Loucy (cell line): Measurements from ENCODE around the gene LRBA.

Experiments used
- H2AFZ ChIP-seq: fragments of 200-600 bp; sonication (generic); 2 replicates; pipeline ENCODE4 v1.6.0; 2016; ENCODE audit warnings: antibody characterized with exemption, mild to moderate bottlenecking, low read length, moderate library complexity
- H3F3A ChIP-seq: fragments of 200-600 bp; 2 replicates; pipeline ENCODE4 v1.6.0; 2016; ENCODE audit warnings: antibody characterized with exemption, low read depth, mild to moderate bottlenecking
- H3K27me3 ChIP-seq: fragments of 200-600 bp; sonication (generic); 2 replicates; pipeline ENCODE4 v1.6.1; 2014; ENCODE audit warnings: low read length, mild to moderate bottlenecking; ENCODE audit not compliant: insufficient read depth, poor library complexity, severe bottlenecking
- H3K36me3 ChIP-seq: fragments of 200-600 bp; sonication (generic); 2 replicates; pipeline ENCODE4 v1.6.1; 2016; ENCODE audit warnings: low read length; ENCODE audit not compliant: insufficient read depth
- H3K4me1 ChIP-seq: fragments of 200-600 bp; sonication (generic); 2 replicates; pipeline ENCODE4 v1.5.1; 2014; ENCODE audit warnings: low read length, mild to moderate bottlenecking; ENCODE audit not compliant: insufficient read depth, poor library complexity, severe bottlenecking
- H3K4me2 ChIP-seq: fragments of 200-600 bp; sonication (generic); 2 replicates; pipeline ENCODE4 v1.6.0; 2014; ENCODE audit warnings: antibody characterized with exemption, low read length, low read depth, mild to moderate bottlenecking; ENCODE audit not compliant: poor library complexity, severe bottlenecking
- H3K4me3 ChIP-seq: fragments of 200-600 bp; sonication (generic); 2 replicates; pipeline ENCODE4 v1.5.1; 2014; ENCODE audit warnings: low read length, mild to moderate bottlenecking, mixed read lengths; ENCODE audit not compliant: poor library complexity, severe bottlenecking
- H3K79me2 ChIP-seq: fragments of 200-600 bp; sonication (generic); 2 replicates; pipeline ENCODE4 v1.6.1; 2014; ENCODE audit warnings: low read length; ENCODE audit not compliant: insufficient read depth
- H3K9ac ChIP-seq: fragments of 200-600 bp; sonication (generic); 2 replicates; pipeline ENCODE4 v1.6.0; 2014; ENCODE audit warnings: mild to moderate bottlenecking, low read depth, low read length, moderate library complexity; ENCODE audit not compliant: poor library complexity, severe bottlenecking
- H3K9me2 ChIP-seq: fragments of 200-600 bp; sonication (generic); replicated peaks from 2 replicates; pipeline ENCODE4 v1.6.1; 2016; ENCODE audit warnings: low read depth, low read length, mixed read lengths
- H3K9me3 ChIP-seq: fragments of 200-600 bp; sonication (generic); 2 replicates; pipeline ENCODE4 v1.6.1; 2014; ENCODE audit warnings: mild to moderate bottlenecking, antibody characterized with exemption, low read length, low read depth; ENCODE audit not compliant: insufficient read depth
- H4K20me1 ChIP-seq: fragments of 200-600 bp; sonication (generic); 2 replicates; pipeline ENCODE4 v1.6.0; 2014; ENCODE audit warnings: antibody characterized with exemption, low read length, mild to moderate bottlenecking; ENCODE audit not compliant: insufficient read depth, poor library complexity, severe bottlenecking
- EZH2phosphoT487 ChIP-seq: fragments of 200-600 bp; IDR thresholded peaks from 2 replicates; pipeline ENCODE4 v1.6.1; 2018; ENCODE audit warnings: antibody characterized with exemption, mild to moderate bottlenecking, moderate library complexity, borderline replicate concordance
- TF ChIP-seq, protein P1 (sequence below): fragments of 200-600 bp; sonication (generic); conservative IDR thresholded peaks from 2 replicates; pipeline ENCODE4 v1.5.1; 2014; ENCODE audit warnings: mild to moderate bottlenecking, antibody characterized with exemption, low read length

Gene LRBA

DNA sequence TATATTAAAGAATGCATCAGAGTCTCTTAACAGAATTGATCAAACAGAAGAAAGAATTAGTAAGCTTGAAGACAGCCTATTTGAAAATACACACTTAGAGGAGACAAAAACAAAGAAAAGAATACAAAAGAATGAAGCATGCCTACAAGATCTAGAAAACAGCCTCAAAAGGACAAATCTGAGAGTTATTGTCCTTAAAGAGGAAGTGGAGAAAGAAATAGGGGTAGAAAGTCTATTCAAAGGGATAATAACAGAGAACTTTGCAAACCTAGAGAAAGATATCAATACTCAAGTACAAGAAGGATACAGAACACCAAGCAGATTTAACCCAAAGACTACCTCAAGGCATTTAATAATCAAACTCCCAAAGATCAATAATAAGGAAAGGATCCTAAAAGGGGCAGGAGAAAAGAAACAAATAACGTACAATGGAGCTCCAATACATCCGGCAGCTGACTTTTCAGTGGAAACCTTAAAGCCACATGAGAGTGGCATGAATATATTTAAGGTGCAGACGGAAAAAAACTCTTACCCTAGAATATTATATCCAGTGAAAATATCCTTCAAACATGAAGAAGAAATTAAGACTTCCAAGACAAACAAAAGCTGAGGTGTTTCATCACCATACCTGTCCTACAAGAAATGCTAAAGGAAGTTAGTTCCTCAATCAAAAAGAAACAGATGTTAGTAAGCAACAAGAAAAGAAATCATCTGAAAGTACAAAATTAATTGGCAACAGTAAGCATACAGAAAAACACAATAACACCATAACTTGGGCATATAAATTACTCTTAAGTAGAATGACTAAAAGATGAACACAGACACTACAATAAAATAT, 36.1 kb downstream of the LRBA start:
- Histone ChIP-seq H3K9me2 (no peaks in the 10 kb centered on the region), H3K36me3 (no peaks in the 10 kb centered on the region), H3K4me1 (peaks cover 39% of the 10 kb centered on the region), H3K9ac (no peak overlapping the region), H4K20me1 (peaks cover 2% of the 10 kb centered on the region), H3K9me3 (no peaks in the 10 kb centered on the region), H3K4me3 (no peak overlapping the region), H2AFZ (no peak overlapping the region), H3K79me2 (peaks cover 85% of the 10 kb centered on the region), H3F3A (0 out of 2 replicates have a peak, but pooled peaks cover 7% of the 10 kb centered on the region), H3K27me3 (no peaks in the 10 kb centered on the region), H3K4me2 (no peak overlapping the region)
- TF ChIP-seq, protein P1, sequence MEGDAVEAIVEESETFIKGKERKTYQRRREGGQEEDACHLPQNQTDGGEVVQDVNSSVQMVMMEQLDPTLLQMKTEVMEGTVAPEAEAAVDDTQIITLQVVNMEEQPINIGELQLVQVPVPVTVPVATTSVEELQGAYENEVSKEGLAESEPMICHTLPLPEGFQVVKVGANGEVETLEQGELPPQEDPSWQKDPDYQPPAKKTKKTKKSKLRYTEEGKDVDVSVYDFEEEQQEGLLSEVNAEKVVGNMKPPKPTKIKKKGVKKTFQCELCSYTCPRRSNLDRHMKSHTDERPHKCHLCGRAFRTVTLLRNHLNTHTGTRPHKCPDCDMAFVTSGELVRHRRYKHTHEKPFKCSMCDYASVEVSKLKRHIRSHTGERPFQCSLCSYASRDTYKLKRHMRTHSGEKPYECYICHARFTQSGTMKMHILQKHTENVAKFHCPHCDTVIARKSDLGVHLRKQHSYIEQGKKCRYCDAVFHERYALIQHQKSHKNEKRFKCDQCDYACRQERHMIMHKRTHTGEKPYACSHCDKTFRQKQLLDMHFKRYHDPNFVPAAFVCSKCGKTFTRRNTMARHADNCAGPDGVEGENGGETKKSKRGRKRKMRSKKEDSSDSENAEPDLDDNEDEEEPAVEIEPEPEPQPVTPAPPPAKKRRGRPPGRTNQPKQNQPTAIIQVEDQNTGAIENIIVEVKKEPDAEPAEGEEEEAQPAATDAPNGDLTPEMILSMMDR: no peak
- TF ChIP-seq EZH2phosphoT487: no peak

DNA sequence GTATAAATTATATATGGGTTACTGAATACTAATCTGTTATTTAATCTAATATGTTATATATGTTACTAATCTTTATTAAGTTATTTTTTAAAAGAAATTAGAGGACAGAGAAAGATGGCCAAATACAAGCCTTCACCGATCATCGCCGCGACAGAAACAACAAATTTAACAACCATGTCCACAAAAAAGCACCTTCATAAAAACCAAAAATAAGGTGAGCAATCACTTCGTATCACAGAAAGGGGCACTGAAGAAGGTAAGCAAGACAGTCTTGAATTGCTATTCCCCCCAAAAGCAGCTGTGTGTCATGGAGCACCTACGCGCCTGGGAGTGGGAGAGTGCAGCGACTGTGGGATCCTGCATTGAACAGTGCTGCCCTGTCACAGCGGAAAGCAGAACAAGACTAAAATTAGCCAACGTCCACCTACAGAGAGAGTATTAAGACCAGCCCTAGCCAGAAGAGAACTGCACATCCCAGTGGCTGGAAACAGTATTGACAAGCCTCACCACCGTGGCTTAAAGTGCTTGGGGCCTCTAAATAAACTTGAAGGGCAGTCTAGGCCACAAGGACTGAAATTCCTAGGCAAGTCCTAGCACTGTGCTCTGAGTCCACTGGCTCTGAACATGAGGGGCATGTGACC, 38.5 kb downstream of the LRBA start:
- Histone ChIP-seq H3K27me3 (no peaks in the 10 kb centered on the region), H3K79me2 (peaks cover 87% of the 10 kb centered on the region), H4K20me1 (peaks cover 10% of the 10 kb centered on the region), H3K9me3 (no peaks in the 10 kb centered on the region), H3K9ac (no peak overlapping the region), H3K4me1 (peaks cover 37% of the 10 kb centered on the region), H2AFZ (no peak overlapping the region), H3F3A (no peaks in the 10 kb centered on the region), H3K4me3 (no peak overlapping the region), H3K4me2 (no peak overlapping the region), H3K36me3 (no peaks in the 10 kb centered on the region), H3K9me2 (no peaks in the 10 kb centered on the region)
- TF ChIP-seq, protein P1: peak; percentile 33; the same call in 1 of the 2 replicates
- TF ChIP-seq EZH2phosphoT487: no peak

DNA sequence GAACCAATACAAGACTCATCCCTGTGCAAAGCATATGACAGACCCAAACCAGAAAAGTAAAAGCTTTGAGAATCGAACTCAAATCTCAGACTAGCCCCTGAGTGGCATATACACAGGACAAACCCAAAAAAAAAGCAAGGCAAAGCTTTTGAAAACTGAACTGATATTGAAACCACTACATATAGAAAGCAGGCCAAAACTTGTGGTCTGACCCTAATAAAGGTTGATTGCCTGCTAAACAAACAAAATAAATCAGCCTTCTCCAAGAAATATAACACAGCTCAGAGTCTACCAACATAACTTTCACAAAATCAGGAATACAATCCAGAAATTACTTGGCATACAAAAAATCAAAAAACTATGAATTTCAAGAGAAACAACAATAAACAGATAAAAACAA, 40.3 kb downstream of the LRBA start:
- Histone ChIP-seq H2AFZ (no peak overlapping the region), H3K9me3 (no peaks in the 10 kb centered on the region), H3K4me2 (no peak overlapping the region), H3K9ac (no peak overlapping the region), H3K36me3 (no peaks in the 10 kb centered on the region), H3K27me3 (no peaks in the 10 kb centered on the region), H3K9me2 (no peaks in the 10 kb centered on the region), H4K20me1 (peaks cover 16% of the 10 kb centered on the region), H3F3A (no peaks in the 10 kb centered on the region), H3K79me2 (peaks cover 84% of the 10 kb centered on the region), H3K4me1 (peaks cover 31% of the 10 kb centered on the region), H3K4me3 (no peak overlapping the region)
- TF ChIP-seq EZH2phosphoT487: no peak
- TF ChIP-seq, protein P1: no peak
